ENCODE measurements around the gene POLR2H. TPM values are rescaled to one million over a fixed set of nuclear protein-coding genes. Genes with fewer than 3 reads are reported as not detected.
A peak's percentile ranks its signal among the peaks of the same experiment; 100 is the strongest.

The POLR2H gene
- total RNA-seq, 2 donors from 2014 or later = 156 to 183 TPM

DNA sequence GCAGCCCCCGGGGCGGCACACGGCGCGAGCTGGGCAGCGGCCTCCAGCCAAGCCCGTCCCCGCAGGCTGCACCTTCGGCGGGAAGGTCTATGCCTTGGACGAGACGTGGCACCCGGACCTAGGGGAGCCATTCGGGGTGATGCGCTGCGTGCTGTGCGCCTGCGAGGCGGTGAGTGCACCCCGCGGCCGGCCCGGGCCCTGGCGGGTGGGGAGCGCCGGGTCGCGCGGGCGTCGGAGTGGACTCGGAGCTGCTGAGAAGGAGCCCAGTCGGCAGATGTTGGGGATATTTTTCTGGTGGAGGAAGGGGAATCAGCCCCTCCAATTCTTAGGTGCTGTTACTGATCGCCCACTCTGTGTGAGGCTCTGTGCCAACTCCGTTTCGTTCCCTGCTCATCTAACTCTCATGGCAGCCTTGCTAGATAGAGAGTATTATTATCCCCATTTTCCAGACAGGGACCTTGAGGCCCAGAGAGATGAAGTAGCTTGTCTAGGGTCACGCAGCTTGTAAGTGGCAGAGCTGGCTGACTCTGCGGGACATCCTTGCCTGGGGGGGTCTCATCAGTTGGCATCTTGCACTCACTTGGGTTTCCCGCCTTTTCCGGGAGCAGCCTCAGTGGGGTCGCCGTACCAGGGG, 19.2 kb downstream of the POLR2H start:
- Mint-ChIP-seq H3K36me3 (ENCODE audit: low read depth) (no peaks in the 10 kb centered on the region), H3K27me3 (peaks cover 44% of the 10 kb centered on the region), H3K27ac (no peak overlapping the region), H3K4me1 (no peaks in the 10 kb centered on the region), H3K4me3 (peak overlapping the region; percentile 49), H3K9me3 (no peaks in the 10 kb centered on the region)
- ATAC-seq (replicated peaks) = peak; percentile 43

DNA sequence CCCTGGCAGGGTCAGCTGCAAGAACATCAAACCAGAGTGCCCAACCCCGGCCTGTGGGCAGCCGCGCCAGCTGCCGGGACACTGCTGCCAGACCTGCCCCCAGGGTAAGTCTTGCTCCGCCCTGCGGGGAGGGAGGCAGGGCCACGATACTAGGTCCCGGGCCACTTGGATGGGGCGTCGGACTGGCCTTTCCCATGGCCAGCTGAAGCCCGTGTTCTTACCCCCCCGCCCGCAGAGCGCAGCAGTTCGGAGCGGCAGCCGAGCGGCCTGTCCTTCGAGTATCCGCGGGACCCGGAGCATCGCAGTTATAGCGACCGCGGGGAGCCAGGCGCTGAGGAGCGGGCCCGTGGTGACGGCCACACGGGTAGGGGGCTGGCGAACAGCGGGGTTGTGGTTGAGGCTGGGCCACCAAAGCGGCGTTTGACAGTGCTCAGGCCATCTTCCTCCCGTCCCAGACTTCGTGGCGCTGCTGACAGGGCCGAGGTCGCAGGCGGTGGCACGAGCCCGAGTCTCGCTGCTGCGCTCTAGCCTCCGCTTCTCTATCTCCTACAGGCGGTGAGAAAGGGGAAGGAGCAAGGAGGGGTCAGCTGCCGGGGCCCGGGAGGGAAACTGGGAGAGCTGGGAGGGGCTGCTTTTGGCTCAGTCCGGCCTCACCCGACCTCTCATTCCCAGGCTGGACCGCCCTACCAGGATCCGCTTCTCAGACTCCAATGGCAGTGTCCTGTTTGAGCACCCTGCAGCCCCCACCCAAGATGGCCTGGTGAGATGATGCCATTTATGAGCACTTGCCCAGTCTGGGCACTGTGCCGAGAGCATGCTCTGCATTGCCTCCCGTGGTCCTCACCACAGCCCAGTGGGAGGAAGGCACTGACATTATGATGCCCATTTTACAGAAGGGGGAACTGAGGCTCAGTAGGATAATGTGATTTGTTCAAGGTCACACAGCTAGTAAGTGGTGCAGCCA, 20.0 kb downstream of the POLR2H start:
- H3K9me3 Mint-ChIP-seq = no peaks in the 10 kb centered on the region
- H3K36me3 Mint-ChIP-seq (ENCODE audit: low read depth) = no peaks in the 10 kb centered on the region
- H3K27me3 Mint-ChIP-seq = peaks cover 43% of the 10 kb centered on the region
- H3K27ac Mint-ChIP-seq = no peak overlapping the region
- peak overlapping the region; percentile 49 for H3K4me3 Mint-ChIP-seq
- no peaks in the 10 kb centered on the region for H3K4me1 Mint-ChIP-seq
- peak; percentile 13 for ATAC-seq (replicated peaks)

DNA sequence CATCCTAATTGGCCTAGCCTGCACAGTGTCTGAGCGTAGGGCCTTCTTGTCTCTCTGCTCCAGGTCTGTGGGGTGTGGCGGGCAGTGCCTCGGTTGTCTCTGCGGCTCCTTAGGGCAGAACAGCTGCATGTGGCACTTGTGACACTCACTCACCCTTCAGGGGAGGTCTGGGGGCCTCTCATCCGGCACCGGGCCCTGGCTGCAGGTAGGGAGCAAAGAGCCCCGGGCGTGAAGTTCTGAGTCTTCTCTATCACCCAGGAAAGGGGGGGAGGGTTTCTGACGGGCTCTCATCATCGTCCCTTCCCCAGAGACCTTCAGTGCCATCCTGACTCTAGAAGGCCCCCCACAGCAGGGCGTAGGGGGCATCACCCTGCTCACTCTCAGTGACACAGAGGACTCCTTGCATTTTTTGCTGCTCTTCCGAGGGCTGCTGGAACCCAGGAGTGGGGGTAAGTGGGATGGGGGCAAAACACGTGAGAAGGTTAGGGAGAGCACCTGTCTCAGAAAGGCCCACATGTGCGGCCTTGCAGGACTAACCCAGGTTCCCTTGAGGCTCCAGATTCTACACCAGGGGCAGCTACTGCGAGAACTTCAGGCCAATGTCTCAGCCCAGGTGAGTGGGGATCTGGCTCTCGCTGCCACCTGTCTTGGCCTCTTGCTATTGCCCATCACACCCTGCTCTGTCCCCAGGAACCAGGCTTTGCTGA, 21.0 kb downstream of the POLR2H start:
- no peaks in the 10 kb centered on the region for H3K36me3 Mint-ChIP-seq (ENCODE audit: low read depth)
- H3K4me3 Mint-ChIP-seq = no peak overlapping the region
- peaks cover 37% of the 10 kb centered on the region for H3K27me3 Mint-ChIP-seq
- H3K27ac Mint-ChIP-seq = no peak overlapping the region
- no peaks in the 10 kb centered on the region for H3K4me1 Mint-ChIP-seq
- H3K9me3 Mint-ChIP-seq = no peaks in the 10 kb centered on the region
- no peak for ATAC-seq (replicated peaks)

DNA sequence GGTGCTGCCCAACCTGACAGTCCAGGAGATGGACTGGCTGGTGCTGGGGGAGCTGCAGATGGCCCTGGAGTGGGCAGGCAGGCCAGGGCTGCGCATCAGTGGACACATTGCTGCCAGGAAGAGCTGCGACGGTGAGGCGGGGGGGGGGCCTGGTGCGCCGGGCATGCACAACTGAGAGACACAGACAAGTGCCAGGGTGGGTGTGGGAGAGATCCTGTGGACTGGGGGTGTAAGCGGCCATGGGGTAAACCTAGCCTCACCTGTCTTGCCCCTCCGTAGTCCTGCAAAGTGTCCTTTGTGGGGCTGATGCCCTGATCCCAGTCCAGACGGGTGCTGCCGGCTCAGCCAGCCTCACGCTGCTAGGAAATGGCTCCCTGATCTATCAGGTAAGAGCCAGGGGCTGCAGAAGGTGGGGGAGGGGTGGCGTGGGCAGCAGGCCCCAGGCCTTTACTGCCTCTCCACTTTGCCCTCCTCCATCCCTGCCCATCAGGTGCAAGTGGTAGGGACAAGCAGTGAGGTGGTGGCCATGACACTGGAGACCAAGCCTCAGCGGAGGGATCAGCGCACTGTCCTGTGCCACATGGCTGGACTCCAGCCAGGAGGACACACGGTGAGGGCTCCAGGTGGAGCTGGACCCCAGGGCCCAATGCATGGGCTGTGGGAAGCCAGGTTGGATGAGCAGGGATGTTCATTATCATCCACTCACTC, 21.7 kb downstream of the POLR2H start:
- no peak for ATAC-seq (replicated peaks)
- H3K36me3 Mint-ChIP-seq (ENCODE audit: low read depth) = no peaks in the 10 kb centered on the region
- no peak overlapping the region for H3K27ac Mint-ChIP-seq
- H3K9me3 Mint-ChIP-seq = no peaks in the 10 kb centered on the region
- peaks cover 36% of the 10 kb centered on the region for H3K27me3 Mint-ChIP-seq
- no peaks in the 10 kb centered on the region for H3K4me1 Mint-ChIP-seq
- H3K4me3 Mint-ChIP-seq = no peak overlapping the region

DNA sequence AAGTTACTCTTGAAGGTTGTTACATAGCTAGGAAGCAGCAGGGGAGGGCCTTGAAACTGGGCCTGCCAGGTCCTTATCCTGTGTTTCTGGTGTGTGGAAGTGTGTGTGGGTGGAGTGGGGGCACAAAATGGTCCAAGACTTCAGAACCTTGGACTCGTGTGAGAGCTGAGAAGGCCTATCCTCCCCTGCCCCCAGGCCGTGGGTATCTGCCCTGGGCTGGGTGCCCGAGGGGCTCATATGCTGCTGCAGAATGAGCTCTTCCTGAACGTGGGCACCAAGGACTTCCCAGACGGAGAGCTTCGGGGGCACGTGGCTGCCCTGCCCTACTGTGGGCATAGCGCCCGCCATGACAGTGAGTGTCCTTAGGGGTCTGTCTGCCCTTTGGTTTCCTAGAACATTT, 22.8 kb downstream of the POLR2H start:
- ATAC-seq (replicated peaks) = no peak
- no peaks in the 10 kb centered on the region for H3K9me3 Mint-ChIP-seq
- H3K27ac Mint-ChIP-seq = no peak overlapping the region
- no peaks in the 10 kb centered on the region for H3K4me1 Mint-ChIP-seq
- no peaks in the 10 kb centered on the region for H3K36me3 Mint-ChIP-seq (ENCODE audit: low read depth)
- H3K4me3 Mint-ChIP-seq = no peak overlapping the region
- H3K27me3 Mint-ChIP-seq = peaks cover 27% of the 10 kb centered on the region

DNA sequence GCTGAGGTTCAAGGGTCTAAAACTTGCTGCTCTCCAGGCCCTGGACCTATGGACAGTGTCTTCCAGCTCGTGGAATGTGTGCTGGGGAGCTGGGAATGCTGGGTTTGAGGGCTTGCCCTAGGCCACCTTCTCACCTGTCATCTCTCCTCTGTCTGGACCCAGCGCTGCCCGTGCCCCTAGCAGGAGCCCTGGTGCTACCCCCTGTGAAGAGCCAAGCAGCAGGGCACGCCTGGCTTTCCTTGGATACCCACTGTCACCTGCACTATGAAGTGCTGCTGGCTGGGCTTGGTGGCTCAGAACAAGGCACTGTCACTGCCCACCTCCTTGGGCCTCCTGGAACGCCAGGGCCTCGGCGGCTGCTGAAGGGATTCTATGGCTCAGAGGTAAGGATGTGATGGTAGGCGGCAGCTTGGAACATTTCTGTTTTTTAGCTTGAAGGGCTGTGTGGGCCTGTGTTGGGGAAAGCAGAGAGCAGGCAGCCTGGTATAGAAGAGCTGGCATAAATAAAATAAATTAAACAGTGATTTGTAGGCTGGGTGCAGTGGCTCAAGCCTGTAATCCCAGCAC, 23.4 kb downstream of the POLR2H start:
- H3K36me3 Mint-ChIP-seq (ENCODE audit: low read depth) = no peaks in the 10 kb centered on the region
- H3K9me3 Mint-ChIP-seq = no peaks in the 10 kb centered on the region
- no peaks in the 10 kb centered on the region for H3K4me1 Mint-ChIP-seq
- H3K4me3 Mint-ChIP-seq = no peak overlapping the region
- peaks cover 26% of the 10 kb centered on the region for H3K27me3 Mint-ChIP-seq
- no peak overlapping the region for H3K27ac Mint-ChIP-seq
- ATAC-seq (replicated peaks) = no peak

DNA sequence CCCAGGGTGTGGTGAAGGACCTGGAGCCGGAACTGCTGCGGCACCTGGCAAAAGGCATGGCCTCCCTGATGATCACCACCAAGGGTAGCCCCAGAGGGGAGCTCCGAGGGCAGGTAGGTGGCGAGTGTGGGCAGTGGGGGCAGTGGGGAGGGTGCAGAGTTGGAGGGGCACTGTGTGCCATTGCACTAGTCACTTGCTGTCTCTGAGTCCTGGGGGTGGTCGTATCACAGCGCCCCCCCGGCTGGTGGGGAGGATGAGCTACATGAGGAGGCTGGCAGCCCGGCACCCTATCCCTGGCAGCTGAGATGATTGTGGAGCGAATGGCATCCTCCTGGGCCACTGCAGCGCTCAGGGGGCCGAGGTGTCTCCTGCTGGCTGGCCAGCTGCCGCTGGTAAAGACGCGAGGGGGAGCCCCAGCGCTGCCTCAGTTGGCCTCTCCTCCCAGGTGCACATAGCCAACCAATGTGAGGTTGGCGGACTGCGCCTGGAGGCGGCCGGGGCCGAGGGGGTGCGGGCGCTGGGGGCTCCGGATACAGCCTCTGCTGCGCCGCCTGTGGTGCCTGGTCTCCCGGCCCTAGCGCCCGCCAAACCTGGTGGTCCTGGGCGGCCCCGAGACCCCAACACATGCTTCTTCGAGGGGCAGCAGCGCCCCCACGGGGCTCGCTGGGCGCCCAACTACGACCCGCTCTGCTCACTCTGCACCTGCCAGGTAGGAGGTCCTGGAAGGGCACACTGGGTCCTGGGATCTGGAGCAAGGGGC, 24.7 kb downstream of the POLR2H start:
- H3K27ac Mint-ChIP-seq = no peak overlapping the region
- H3K27me3 Mint-ChIP-seq = peaks cover 34% of the 10 kb centered on the region
- H3K9me3 Mint-ChIP-seq = no peaks in the 10 kb centered on the region
- ATAC-seq (replicated peaks) = no peak
- no peaks in the 10 kb centered on the region for H3K4me1 Mint-ChIP-seq
- H3K4me3 Mint-ChIP-seq = no peak overlapping the region
- H3K36me3 Mint-ChIP-seq (ENCODE audit: low read depth) = no peaks in the 10 kb centered on the region

DNA sequence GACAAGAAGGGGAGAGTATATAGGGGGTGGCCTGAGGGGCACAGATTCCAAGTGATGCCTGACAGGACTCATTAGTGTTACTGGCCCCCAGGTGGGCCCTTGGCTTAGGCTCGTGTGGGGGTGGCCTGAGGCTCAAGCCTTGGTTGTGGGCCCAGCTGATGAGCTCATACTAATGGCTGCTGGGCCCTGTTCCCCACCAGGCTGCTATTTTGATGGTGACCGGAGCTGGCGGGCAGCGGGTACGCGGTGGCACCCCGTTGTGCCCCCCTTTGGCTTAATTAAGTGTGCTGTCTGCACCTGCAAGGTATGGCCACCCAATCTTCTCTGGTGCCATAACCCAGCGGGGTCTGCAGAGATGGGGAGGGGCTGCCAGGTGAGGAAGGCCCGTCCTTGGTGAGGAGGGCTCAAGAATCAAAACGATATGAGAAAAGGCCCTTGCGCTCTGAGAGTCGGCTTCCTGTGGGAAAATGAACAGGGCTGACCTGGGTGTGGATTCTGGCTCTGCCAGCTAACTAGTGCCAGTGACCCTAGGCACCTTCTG, 25.7 kb downstream of the POLR2H start:
- Mint-ChIP-seq H3K9me3 (no peaks in the 10 kb centered on the region), H3K36me3 (ENCODE audit: low read depth) (no peaks in the 10 kb centered on the region), H3K27me3 (peaks cover 28% of the 10 kb centered on the region), H3K4me3 (no peak overlapping the region), H3K27ac (no peak overlapping the region), H3K4me1 (no peaks in the 10 kb centered on the region)
- ATAC-seq (replicated peaks) = no peak

DNA sequence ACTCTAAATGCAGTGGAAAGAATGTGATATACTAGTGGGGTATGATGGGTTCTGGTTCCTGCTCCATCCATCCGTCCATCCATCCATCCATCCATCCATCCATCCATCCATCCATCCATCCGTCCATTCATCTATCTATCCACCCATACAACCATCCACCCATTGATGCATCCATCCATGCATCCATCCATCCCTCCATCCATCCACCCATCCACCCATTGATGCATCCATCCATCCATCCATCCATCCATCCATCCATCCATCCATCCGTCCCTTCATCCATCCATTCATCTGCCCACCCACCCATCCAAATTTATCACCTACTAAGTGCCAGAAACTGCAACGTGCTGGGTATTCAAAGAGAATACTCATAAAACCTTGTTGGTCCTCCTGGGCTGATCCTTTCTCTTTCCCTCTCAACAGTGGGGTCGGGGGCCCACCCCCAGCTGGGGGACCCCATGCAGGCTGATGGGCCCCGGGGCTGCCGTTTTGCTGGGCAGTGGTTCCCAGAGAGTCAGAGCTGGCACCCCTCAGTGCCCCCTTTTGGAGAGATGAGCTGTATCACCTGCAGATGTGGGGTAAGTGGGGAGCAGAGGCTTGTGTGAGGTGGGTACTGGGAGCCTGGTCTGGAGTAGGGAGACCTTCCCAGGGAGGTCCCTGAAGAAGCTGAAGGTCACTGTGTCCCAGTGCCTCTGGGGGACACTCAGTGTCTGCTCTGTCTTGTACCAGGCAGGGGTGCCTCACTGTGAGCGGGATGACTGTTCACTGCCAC, 26.8 kb downstream of the POLR2H start:
- Mint-ChIP-seq H3K27me3 (peaks cover 22% of the 10 kb centered on the region), H3K27ac (no peak overlapping the region), H3K4me1 (no peaks in the 10 kb centered on the region), H3K9me3 (no peaks in the 10 kb centered on the region), H3K4me3 (no peak overlapping the region), H3K36me3 (ENCODE audit: low read depth) (no peaks in the 10 kb centered on the region)
- ATAC-seq (replicated peaks) = no peak

DNA sequence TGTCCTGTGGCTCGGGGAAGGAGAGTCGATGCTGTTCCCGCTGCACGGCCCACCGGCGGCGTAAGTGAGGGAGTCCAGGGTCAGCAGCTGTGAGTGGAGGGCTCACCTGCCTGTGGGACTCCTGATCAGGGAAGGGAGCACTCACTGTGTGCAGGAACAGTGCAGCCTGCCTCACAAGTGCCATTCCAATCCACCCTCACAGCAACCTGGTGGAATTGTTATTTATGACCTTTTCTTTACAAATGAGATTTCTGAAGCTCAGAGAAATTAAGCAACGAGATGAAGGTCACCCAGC, 27.4 kb downstream of the POLR2H start:
- Mint-ChIP-seq H3K36me3 (ENCODE audit: low read depth) (no peaks in the 10 kb centered on the region), H3K27ac (no peak overlapping the region), H3K27me3 (peaks cover 22% of the 10 kb centered on the region), H3K9me3 (no peaks in the 10 kb centered on the region), H3K4me1 (no peaks in the 10 kb centered on the region), H3K4me3 (no peak overlapping the region)
- ATAC-seq (replicated peaks) = no peak

DNA sequence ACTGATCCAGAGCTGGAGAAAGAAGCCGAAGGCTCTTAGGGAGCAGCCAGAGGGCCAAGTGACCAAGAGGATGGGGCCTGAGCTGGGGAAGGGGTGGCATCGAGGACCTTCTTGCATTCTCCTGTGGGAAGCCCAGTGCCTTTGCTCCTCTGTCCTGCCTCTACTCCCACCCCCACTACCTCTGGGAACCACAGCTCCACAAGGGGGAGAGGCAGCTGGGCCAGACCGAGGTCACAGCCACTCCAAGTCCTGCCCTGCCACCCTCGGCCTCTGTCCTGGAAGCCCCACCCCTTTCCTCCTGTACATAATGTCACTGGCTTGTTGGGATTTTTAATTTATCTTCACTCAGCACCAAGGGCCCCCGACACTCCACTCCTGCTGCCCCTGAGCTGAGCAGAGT, 27.9 kb downstream of the POLR2H start:
- Mint-ChIP-seq H3K27me3 (peaks cover 22% of the 10 kb centered on the region), H3K9me3 (no peaks in the 10 kb centered on the region), H3K36me3 (ENCODE audit: low read depth) (no peaks in the 10 kb centered on the region), H3K27ac (no peak overlapping the region), H3K4me3 (no peak overlapping the region), H3K4me1 (no peaks in the 10 kb centered on the region)
- no peak for ATAC-seq (replicated peaks)

DNA sequence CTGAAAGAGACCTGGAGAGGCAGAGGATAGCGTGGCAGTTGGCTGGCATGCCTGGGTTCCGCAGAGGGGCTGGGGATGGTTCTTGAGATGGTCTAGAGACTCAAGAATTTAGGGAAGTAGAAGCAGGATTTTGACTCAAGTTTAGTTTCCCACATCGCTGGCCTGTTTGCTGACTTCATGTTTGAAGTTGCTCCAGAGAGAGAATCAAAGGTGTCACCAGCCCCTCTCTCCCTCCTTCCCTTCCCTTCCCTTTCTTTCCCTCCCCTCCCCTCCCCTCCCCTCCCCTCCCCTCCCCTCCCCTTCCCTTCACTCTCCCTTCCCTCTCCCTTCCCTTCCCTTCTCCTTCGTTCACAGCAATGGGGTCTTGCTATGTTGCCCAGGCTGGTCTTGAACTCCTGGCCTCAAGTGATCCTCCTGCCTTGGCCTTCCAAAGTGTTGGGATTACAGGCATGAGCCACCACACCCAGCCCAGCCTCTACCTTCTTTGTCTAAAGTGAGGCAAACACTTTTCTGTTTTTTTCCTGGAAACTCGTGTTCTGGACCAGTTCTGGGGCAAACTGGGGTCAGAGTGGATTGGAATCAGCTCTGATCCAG, 28.5 kb downstream of the POLR2H start:
- Mint-ChIP-seq H3K4me1 (no peaks in the 10 kb centered on the region), H3K36me3 (ENCODE audit: low read depth) (no peaks in the 10 kb centered on the region), H3K4me3 (no peak overlapping the region), H3K27ac (no peak overlapping the region), H3K9me3 (no peaks in the 10 kb centered on the region), H3K27me3 (peaks cover 19% of the 10 kb centered on the region)
- no peak for ATAC-seq (replicated peaks)

Data from activated T-helper 17 cell treated with anti-CD3 and anti-CD28 coated beads, Interleukin-2, amount 50 U/mL, for 72 hours (primary cell).